H1 (cell line): ENCODE results near the gene TDRD12. TPM values are rescaled to one million over a fixed set of nuclear protein-coding genes. Genes with fewer than 3 reads are reported as not detected.

Experiments
- CTCF ChIA-PET: fragments of 300-600 bp; sonication (Branson Sonifier 250); formaldehyde crosslinking; loops from one replicate; lab custom pipeline; 2021; ENCODE audit not compliant: partially characterized antibody; lab: Charles Lee
- POLR2A ChIA-PET: fragments of 300-600 bp; sonication (Branson Sonifier 250); formaldehyde crosslinking; loops from one replicate; lab custom pipeline; 2021; ENCODE audit warnings: inconsistent platforms; ENCODE audit not compliant: partially characterized antibody; lab: Charles Lee
- DNase-seq, 2 experiments: peaks; one replicate each; pipeline versions ENCODE4 v3.0.0 to v3.0.0-alpha.2; 2010 to 2022; ENCODE audit warnings: low spot score in 2 of 2, low read depth in 1 of 2, mixed read lengths in 1 of 2
- FAIRE-seq: peaks from 2 replicates; lab custom pipeline; 2011; peaks lifted over from hg19 to GRCh38; lab: Jason Lieb, UNC
- H2AFZ ChIP-seq: 2 replicates; pipeline ENCODE4 v1.8.1; 2012; ENCODE audit warnings: low read length, inconsistent platforms
- H2AK5ac ChIP-seq: 2 replicates; pipeline ENCODE4 v1.6.1; 2013; ENCODE audit warnings: low read depth, low read length
- H2BK120ac ChIP-seq: replicated peaks from 2 replicates; pipeline ENCODE3; 2013; ENCODE audit warnings: low read depth, low read length, inconsistent platforms
- H2BK12ac ChIP-seq: 2 replicates; pipeline ENCODE4 v1.6.1; 2013; ENCODE audit warnings: low read depth, low read length
- H2BK15ac ChIP-seq: 2 replicates; pipeline ENCODE4 v1.6.1; 2013; ENCODE audit warnings: low read length
- H2BK20ac ChIP-seq: 2 replicates; pipeline ENCODE4 v1.6.1; 2013; ENCODE audit warnings: low read length
- H2BK5ac ChIP-seq: 2 replicates; pipeline ENCODE4 v1.6.1; 2013; ENCODE audit warnings: low read depth, low read length
- H3K14ac ChIP-seq: 2 replicates; pipeline ENCODE4 v1.6.1; 2013; ENCODE audit warnings: inconsistent platforms; ENCODE audit not compliant: insufficient read length
- H3K18ac ChIP-seq: 2 replicates; pipeline ENCODE4 v1.6.1; 2013; ENCODE audit warnings: low read length; ENCODE audit errors: extremely low read depth
- H3K23ac ChIP-seq: 2 replicates; pipeline ENCODE4 v1.6.1; 2013; ENCODE audit warnings: inconsistent platforms; ENCODE audit not compliant: insufficient read length
- H3K23me2 ChIP-seq: 2 replicates; pipeline ENCODE4 v1.6.1; 2013; ENCODE audit warnings: low read depth, low read length
- H3K27ac ChIP-seq: 2 replicates; pipeline ENCODE4 v1.6.1; 2011; ENCODE audit warnings: low read depth, low read length, inconsistent platforms
- H3K27me3 ChIP-seq, 4 experiments: replicated peaks in 1 of 4; 1 replicate in 1 of 4; 2 replicates in 3 of 4; pipeline versions ENCODE4 v1.6.1 to v1.8.1; 2011 to 2013; ENCODE audit warnings: low read length in 3 of 4, mild to moderate bottlenecking in 3 of 4, inconsistent platforms in 2 of 4, mixed read lengths in 2 of 4, moderate library complexity in 1 of 4; ENCODE audit not compliant: control insufficient read depth in 3 of 4, insufficient read depth in 3 of 4; ENCODE audit errors: extremely low read depth in 1 of 4
- H3K36me3 ChIP-seq, 4 experiments: 2 replicates each; pipeline versions ENCODE4 v1.6.1 to v1.8.1; 2011 to 2013; ENCODE audit warnings: mild to moderate bottlenecking in 4 of 4, low read length in 3 of 4, moderate library complexity in 2 of 4, control low read depth in 1 of 4, inconsistent platforms in 1 of 4; ENCODE audit not compliant: insufficient read depth in 4 of 4, control insufficient read depth in 2 of 4
- H3K4ac ChIP-seq: replicated peaks from 2 replicates; pipeline ENCODE3; 2013; ENCODE audit warnings: low read length, low read depth, mixed read lengths, inconsistent platforms; ENCODE audit not compliant: insufficient read length
- H3K4me1 ChIP-seq, 4 experiments: replicated peaks in 1 of 4; 1 replicate in 1 of 4; 2 replicates in 3 of 4; pipeline versions ENCODE4 v1.6.1 to v1.8.1; 2011 to 2013; ENCODE audit warnings: low read length in 3 of 4, inconsistent platforms in 2 of 4, mixed read lengths in 1 of 4; ENCODE audit not compliant: insufficient read depth in 4 of 4, control insufficient read depth in 3 of 4
- H3K4me2 ChIP-seq, 2 experiments: 2 replicates each; pipeline versions ENCODE4 v1.6.1 to v1.8.1; 2011 to 2013; ENCODE audit warnings: low read depth in 2 of 2, low read length in 2 of 2, control low read depth in 1 of 2, inconsistent platforms in 1 of 2, mild to moderate bottlenecking in 1 of 2; ENCODE audit not compliant: insufficient read depth in 1 of 2
- H3K4me3 ChIP-seq, 4 experiments: fragments of 200-600, 300-600 bp in 1 of 4; sonication (generic), shearing (Covaris generic), sonication (Bioruptor Twin) in 1 of 4; 2 replicates each; pipeline versions ENCODE4 v1.5.1 to v1.8.1; 2011 to 2016; ENCODE audit warnings: low read length in 4 of 4, low read depth in 3 of 4, control low read depth in 2 of 4, inconsistent platforms in 2 of 4, mild to moderate bottlenecking in 2 of 4, mixed read lengths in 1 of 4, moderate library complexity in 1 of 4; ENCODE audit not compliant: insufficient read depth in 2 of 4; ENCODE audit errors: extremely low read depth in 1 of 4
- H3K56ac ChIP-seq: replicated peaks from 2 replicates; pipeline ENCODE3; 2013; ENCODE audit warnings: low read depth, mild to moderate bottlenecking, mixed read lengths, low read length, inconsistent platforms; ENCODE audit not compliant: insufficient read length
- H3K79me1 ChIP-seq: 2 replicates; pipeline ENCODE4 v1.6.1; 2013; ENCODE audit warnings: low read depth, low read length, control low read depth
- H3K79me2 ChIP-seq, 2 experiments: 2 replicates each; pipeline versions ENCODE4 v1.6.1 to v1.8.1; 2012 to 2013; ENCODE audit warnings: low read length in 2 of 2, mild to moderate bottlenecking in 2 of 2, inconsistent platforms in 1 of 2; ENCODE audit not compliant: insufficient read depth in 2 of 2, control insufficient read depth in 1 of 2
- H3K9ac ChIP-seq, 4 experiments: replicated peaks in 1 of 4; 1 replicate in 1 of 4; 2 replicates in 3 of 4; pipeline versions ENCODE4 v1.6.1 to v1.8.1; 2011 to 2013; ENCODE audit warnings: low read depth in 3 of 4, low read length in 3 of 4, control low read depth in 2 of 4, mild to moderate bottlenecking in 2 of 4, moderate library complexity in 2 of 4, inconsistent platforms in 1 of 4; ENCODE audit errors: extremely low read depth in 1 of 4
- H3K9me3 ChIP-seq, 2 experiments: 2 replicates each; pipeline versions ENCODE4 v1.6.1 to v1.8.1; 2012 to 2013; ENCODE audit warnings: mild to moderate bottlenecking in 2 of 2, moderate library complexity in 2 of 2, control low read depth in 1 of 2, inconsistent platforms in 1 of 2, low read depth in 1 of 2, low read length in 1 of 2, mixed read lengths in 1 of 2; ENCODE audit not compliant: insufficient read depth in 2 of 2
- H4K20me1 ChIP-seq, 2 experiments: replicated peaks in 1 of 2; 2 replicates each; pipeline versions ENCODE3 to v1.8.1; 2011 to 2013; ENCODE audit warnings: inconsistent platforms in 2 of 2, low read length in 2 of 2, mild to moderate bottlenecking in 1 of 2; ENCODE audit not compliant: insufficient read depth in 2 of 2, control insufficient read depth in 1 of 2
- H4K5ac ChIP-seq: 2 replicates; pipeline ENCODE4 v1.6.1; 2013; ENCODE audit warnings: low read length, low read depth, mixed read lengths, inconsistent platforms; ENCODE audit not compliant: insufficient read length
- H4K8ac ChIP-seq: 2 replicates; pipeline ENCODE4 v1.8.0; 2013; ENCODE audit warnings: mild to moderate bottlenecking, moderate library complexity, low read length, inconsistent platforms; ENCODE audit not compliant: insufficient read depth; ENCODE audit errors: extremely low read depth
- H4K91ac ChIP-seq: replicated peaks from 2 replicates; pipeline ENCODE3; 2013; ENCODE audit warnings: low read length, mixed read lengths, inconsistent platforms; ENCODE audit not compliant: insufficient read length
- ATF2 ChIP-seq: IDR thresholded peaks from 2 replicates; pipeline ENCODE4 v1.6.1; 2012; ENCODE audit warnings: low read length, inconsistent platforms
- BRCA1 ChIP-seq: IDR thresholded peaks from 2 replicates; pipeline ENCODE4 v1.6.1; 2012; ENCODE audit warnings: low read depth, low read length, improper control_type of control experiment
- CHD2 ChIP-seq: IDR thresholded peaks from 2 replicates; pipeline ENCODE4 v1.6.1; 2012; ENCODE audit warnings: low read length, improper control_type of control experiment
- GABPA ChIP-seq: IDR thresholded peaks from 2 replicates; pipeline ENCODE4 v1.6.1; 2011; ENCODE audit warnings: mild to moderate bottlenecking, low read length, moderate library complexity, borderline replicate concordance; ENCODE audit not compliant: insufficient read depth
- NRF1 ChIP-seq: IDR thresholded peaks from 2 replicates; pipeline ENCODE4 v1.6.1; 2011; ENCODE audit warnings: mild to moderate bottlenecking, low read depth, low read length, improper control_type of control experiment
- WGBS, 2 experiments: shearing (Covaris generic) in 1 of 2; methylation state at CpG; one replicate each; pipeline versions ENCODE4 v1.1.6 to v1.1.7; 2013 to 2015; ENCODE audit warnings: low lambda C conversion rate in 2 of 2, mixed read lengths in 2 of 2, inconsistent platforms in 1 of 2, low coverage in 1 of 2, missing lambda C conversion rate in 1 of 2; ENCODE audit not compliant: insufficient replicate concordance in 2 of 2, insufficient coverage in 1 of 2, insufficient read length in 1 of 2; ENCODE audit errors: extremely low coverage in 1 of 2, missing lambda C conversion rate in 1 of 2; 5-methylcytosine and 5-hydroxymethylcytosine counted together
- polyA plus RNA-seq, 7 experiments: library from polyadenylated mRNA; depleted of rRNA in 3 of 7; stranded (reverse) in 5 of 7; unstranded in 2 of 7; fragments of >200 nt in 5 of 7; fragments of 200-250 nt in 2 of 7; gene quantifications; 1 replicate in 5 of 7; 2 replicates in 1 of 7; 4 replicates in 1 of 7; pipeline versions ENCODE4 v1.2.1 to v1.2.3, GENCODE V29; 2011 to 2013; ENCODE audit warnings: missing spikeins in 2 of 7, mixed read lengths in 2 of 7
- total RNA-seq: library from RNA; stranded (reverse); fragmentation: NEBNext Ultra II Directional; extraction: Animal tissue kit (Norgen Biotek cat#: 25700); gene quantifications from 2 replicates; pipeline ENCODE4 v1.2.1, GENCODE V29; 2021
- TF ChIP-seq, protein P1 (sequence below), 3 experiments: IDR thresholded peaks; 1 replicate in 2 of 3; 2 replicates in 1 of 3; pipeline versions ENCODE4 v1.5.1 to v1.6.1; 2011; ENCODE audit warnings: low read length in 3 of 3, mild to moderate bottlenecking in 3 of 3, inconsistent platforms in 2 of 3, low read depth in 1 of 3, moderate library complexity in 1 of 3; ENCODE audit not compliant: insufficient read depth in 1 of 3; ENCODE audit errors: control extremely low read depth in 1 of 3

The TDRD12 gene
- total and polyA plus RNA-seq, 2 of the 8 experiments (the other 6 are each of a cell fraction or from before 2014, with no cell fraction given), result 0.39 to 0.88 TPM

- no peak overlapping the region for H4K91ac ChIP-seq
- TF ChIP-seq GABPA (no peak), NRF1 (no peak), CHD2 (no peak), BRCA1 (no peak), ATF2 (no peak)
- TF ChIP-seq, protein P1, sequence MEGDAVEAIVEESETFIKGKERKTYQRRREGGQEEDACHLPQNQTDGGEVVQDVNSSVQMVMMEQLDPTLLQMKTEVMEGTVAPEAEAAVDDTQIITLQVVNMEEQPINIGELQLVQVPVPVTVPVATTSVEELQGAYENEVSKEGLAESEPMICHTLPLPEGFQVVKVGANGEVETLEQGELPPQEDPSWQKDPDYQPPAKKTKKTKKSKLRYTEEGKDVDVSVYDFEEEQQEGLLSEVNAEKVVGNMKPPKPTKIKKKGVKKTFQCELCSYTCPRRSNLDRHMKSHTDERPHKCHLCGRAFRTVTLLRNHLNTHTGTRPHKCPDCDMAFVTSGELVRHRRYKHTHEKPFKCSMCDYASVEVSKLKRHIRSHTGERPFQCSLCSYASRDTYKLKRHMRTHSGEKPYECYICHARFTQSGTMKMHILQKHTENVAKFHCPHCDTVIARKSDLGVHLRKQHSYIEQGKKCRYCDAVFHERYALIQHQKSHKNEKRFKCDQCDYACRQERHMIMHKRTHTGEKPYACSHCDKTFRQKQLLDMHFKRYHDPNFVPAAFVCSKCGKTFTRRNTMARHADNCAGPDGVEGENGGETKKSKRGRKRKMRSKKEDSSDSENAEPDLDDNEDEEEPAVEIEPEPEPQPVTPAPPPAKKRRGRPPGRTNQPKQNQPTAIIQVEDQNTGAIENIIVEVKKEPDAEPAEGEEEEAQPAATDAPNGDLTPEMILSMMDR (IDR thresholded peaks at IDR 0.05; ENCODE audit: control extremely low read depth in 1 of 3, insufficient read depth in 1 of 3, low read depth in 1 of 3, low read length in 3 of 3), result no peak
- TF ChIP-seq, all 59 proteins: peak for 0
- no peak overlapping the region for H4K5ac ChIP-seq
- POLR2A ChIA-PET, result no interaction called here
- DNase-seq, result no peak
- H3K79me1 ChIP-seq, result no peaks in the 10 kb centered on the region
- no peaks in the 10 kb centered on the region for H3K36me3 ChIP-seq
- no peak for FAIRE-seq
- no peaks in the 10 kb centered on the region for H3K27me3 ChIP-seq
- H3K23ac ChIP-seq, result no peak overlapping the region
- no peak overlapping the region for H3K56ac ChIP-seq
- H2AK5ac ChIP-seq, result no peak overlapping the region
- no peak overlapping the region for H2BK120ac ChIP-seq
- H3K4ac ChIP-seq, result no peak overlapping the region
- H2BK5ac ChIP-seq, result no peak overlapping the region
- no peak overlapping the region for H3K4me3 ChIP-seq
- H4K20me1 ChIP-seq, result no peaks in the 10 kb centered on the region
- H3K79me2 ChIP-seq, result no peaks in the 10 kb centered on the region
- H3K23me2 ChIP-seq, result peaks cover 7% of the 10 kb centered on the region; the same call in 1 of the 2 replicates
- no peak overlapping the region for H2BK12ac ChIP-seq
- no peak overlapping the region for H3K14ac ChIP-seq
- no peak overlapping the region for H3K9ac ChIP-seq
- no peak overlapping the region for H3K27ac ChIP-seq
- H3K9me3 ChIP-seq, result no peaks in the 10 kb centered on the region
- no peaks in the 10 kb centered on the region for H3K4me1 ChIP-seq
- no peak overlapping the region for H3K4me2 ChIP-seq
- H4K8ac ChIP-seq, result no peak overlapping the region
- WGBS, 2 experiments, result 86% methylated on average over 4 of the region's 4 CpGs; no CpG with 5 or more reads in 1 of the 2 experiments
- no peak overlapping the region for H2BK20ac ChIP-seq
- no peak overlapping the region for H2AFZ ChIP-seq
- H2BK15ac ChIP-seq, result no peak overlapping the region
- CTCF ChIA-PET, result no interaction called here
- no peak overlapping the region for H3K18ac ChIP-seq
Measured at GRCh38 chr19:32750441-32751055, 31.0 kb downstream of the TDRD12 start.
